HUES48 (cell line): Measurements from ENCODE around the gene ATP4B.

Source experiments
- H3K27ac ChIP-seq: one replicate; pipeline ENCODE4 v1.7.0; 2013; ENCODE audit warnings: low read depth, low read length, inconsistent platforms
- H3K27me3 ChIP-seq: 2 replicates; pipeline ENCODE4 v1.6.1; 2013; ENCODE audit warnings: mild to moderate bottlenecking, low read length; ENCODE audit not compliant: control insufficient read depth, insufficient read depth
- H3K36me3 ChIP-seq: 2 replicates; pipeline ENCODE4 v1.6.1; 2013; ENCODE audit warnings: low read length; ENCODE audit not compliant: control insufficient read depth, insufficient read depth
- H3K4me1 ChIP-seq: 2 replicates; pipeline ENCODE4 v1.6.1; 2013; ENCODE audit warnings: mild to moderate bottlenecking, low read length; ENCODE audit not compliant: control insufficient read depth, insufficient read depth
- H3K4me3 ChIP-seq: 2 replicates; pipeline ENCODE4 v1.5.1; 2013; ENCODE audit warnings: mild to moderate bottlenecking, low read depth, low read length
- H3K9ac ChIP-seq: 2 replicates; pipeline ENCODE4 v1.6.1; 2013; ENCODE audit warnings: mild to moderate bottlenecking, low read depth, low read length, moderate library complexity
- H3K9me3 ChIP-seq: 2 replicates; pipeline ENCODE4 v1.6.1; 2013; ENCODE audit warnings: low read length; ENCODE audit not compliant: control insufficient read depth, insufficient read depth

The ATP4B gene

GRCh38 chr13:113666329-113666670, 8.3 kb upstream of the ATP4B start:
- no peak overlapping the region for H3K4me3 ChIP-seq
- no peaks in the 10 kb centered on the region for H3K27me3 ChIP-seq
- H3K36me3 ChIP-seq, result no peaks in the 10 kb centered on the region
- H3K9me3 ChIP-seq, result no peaks in the 10 kb centered on the region
- H3K4me1 ChIP-seq, result no peaks in the 10 kb centered on the region
- no peak overlapping the region for H3K27ac ChIP-seq
- H3K9ac ChIP-seq, result no peak overlapping the region

- Histone ChIP-seq H3K27me3 (no peaks in the 10 kb centered on the region), H3K9me3 (no peaks in the 10 kb centered on the region), H3K4me1 (no peaks in the 10 kb centered on the region), H3K4me3 (no peak overlapping the region), H3K9ac (no peak overlapping the region), H3K27ac (no peak overlapping the region), H3K36me3 (no peaks in the 10 kb centered on the region)
Observed at GRCh38 chr13:113665597-113666328, 7.8 kb upstream of the ATP4B start.

GRCh38 chr13:113664751-113665596, 7.0 kb upstream of the ATP4B start:
- no peaks in the 10 kb centered on the region for H3K4me1 ChIP-seq
- no peaks in the 10 kb centered on the region for H3K9me3 ChIP-seq
- no peaks in the 10 kb centered on the region for H3K27me3 ChIP-seq
- H3K4me3 ChIP-seq, result no peak overlapping the region
- no peak overlapping the region for H3K9ac ChIP-seq
- H3K27ac ChIP-seq, result no peak overlapping the region
- H3K36me3 ChIP-seq, result no peaks in the 10 kb centered on the region

- no peaks in the 10 kb centered on the region for H3K27me3 ChIP-seq
- H3K27ac ChIP-seq, result no peak overlapping the region
- no peak overlapping the region for H3K9ac ChIP-seq
- no peak overlapping the region for H3K4me3 ChIP-seq
- H3K9me3 ChIP-seq, result no peaks in the 10 kb centered on the region
- H3K4me1 ChIP-seq, result no peaks in the 10 kb centered on the region
- no peaks in the 10 kb centered on the region for H3K36me3 ChIP-seq
Observed at GRCh38 chr13:113663934-113664333, 5.9 kb upstream of the ATP4B start.

- Histone ChIP-seq H3K4me3 (no peak overlapping the region), H3K27me3 (no peaks in the 10 kb centered on the region), H3K4me1 (no peaks in the 10 kb centered on the region), H3K36me3 (no peaks in the 10 kb centered on the region), H3K27ac (no peak overlapping the region), H3K9ac (no peak overlapping the region), H3K9me3 (no peaks in the 10 kb centered on the region)
Observed at GRCh38 chr13:113661509-113661908, 3.5 kb upstream of the ATP4B start.

GRCh38 chr13:113660066-113660465, 2.1 kb upstream of the ATP4B start:
- Histone ChIP-seq H3K9me3 (no peaks in the 10 kb centered on the region), H3K4me3 (no peak overlapping the region), H3K27me3 (no peaks in the 10 kb centered on the region), H3K36me3 (no peaks in the 10 kb centered on the region), H3K4me1 (no peaks in the 10 kb centered on the region), H3K9ac (no peak overlapping the region), H3K27ac (no peak overlapping the region)

- no peaks in the 10 kb centered on the region for H3K4me1 ChIP-seq
- H3K27me3 ChIP-seq, result no peaks in the 10 kb centered on the region
- no peaks in the 10 kb centered on the region for H3K9me3 ChIP-seq
- no peak overlapping the region for H3K4me3 ChIP-seq
- no peak overlapping the region for H3K9ac ChIP-seq
- H3K27ac ChIP-seq, result no peak overlapping the region
- H3K36me3 ChIP-seq, result no peaks in the 10 kb centered on the region
Observed at GRCh38 chr13:113659337-113659736, 1.3 kb upstream of the ATP4B start.

- no peaks in the 10 kb centered on the region for H3K36me3 ChIP-seq
- no peaks in the 10 kb centered on the region for H3K9me3 ChIP-seq
- H3K27me3 ChIP-seq, result no peaks in the 10 kb centered on the region
- H3K27ac ChIP-seq, result no peak overlapping the region
- H3K9ac ChIP-seq, result no peak overlapping the region
- H3K4me3 ChIP-seq, result no peak overlapping the region
- no peaks in the 10 kb centered on the region for H3K4me1 ChIP-seq
Observed at GRCh38 chr13:113658836-113659235, 838 bp upstream of the ATP4B start.

- Histone ChIP-seq H3K9me3 (no peaks in the 10 kb centered on the region), H3K27ac (no peak overlapping the region), H3K9ac (no peak overlapping the region), H3K4me1 (no peaks in the 10 kb centered on the region), H3K4me3 (no peak overlapping the region), H3K36me3 (no peaks in the 10 kb centered on the region), H3K27me3 (no peaks in the 10 kb centered on the region)
Observed at GRCh38 chr13:113656831-113657671, 947 bp downstream of the ATP4B start.

- Histone ChIP-seq H3K4me1 (no peaks in the 10 kb centered on the region), H3K4me3 (no peak overlapping the region), H3K9ac (no peak overlapping the region), H3K27me3 (no peaks in the 10 kb centered on the region), H3K36me3 (no peaks in the 10 kb centered on the region), H3K9me3 (no peaks in the 10 kb centered on the region), H3K27ac (no peak overlapping the region)
Observed at GRCh38 chr13:113656003-113656588, 1.9 kb downstream of the ATP4B start.
